Activated T-cell treated with anti-CD3 and anti-CD28 coated beads, Interleukin-2, amount 50 U/mL, for 48 hours (primary cell): ENCODE results near the gene HMGB4.

Experiments used
- DNase-seq, 2 experiments: peaks; one replicate each; pipeline ENCODE4 v3.0.0-alpha.2; 2020

HMGB4 gene

GRCh38 chr1:33899746-33900145 lies 35.9 kb downstream of the HMGB4 start:
- no peak for DNase-seq

GRCh38 chr1:33902486-33903209 lies 38.8 kb downstream of the HMGB4 start:
- no peak for DNase-seq

- no peak for DNase-seq
These were observed 39.3 kb downstream of the HMGB4 start for GRCh38 chr1:33903210-33903589.

GRCh38 chr1:33905241-33905640 lies 41.4 kb downstream of the HMGB4 start:
- no peak for DNase-seq

GRCh38 chr1:33906156-33906555 lies 42.3 kb downstream of the HMGB4 start:
- DNase-seq = no peak

GRCh38 chr1:33908324-33908956 lies 44.6 kb downstream of the HMGB4 start:
- DNase-seq = no peak
